ENCODE data around the gene TXN2.
"Not testable (repeated sequence)": the region's sequence is repeated elsewhere in the genome, so short reads cannot be mapped to it uniquely, and the experiment has no call there.

The TXN2 gene

DNA sequence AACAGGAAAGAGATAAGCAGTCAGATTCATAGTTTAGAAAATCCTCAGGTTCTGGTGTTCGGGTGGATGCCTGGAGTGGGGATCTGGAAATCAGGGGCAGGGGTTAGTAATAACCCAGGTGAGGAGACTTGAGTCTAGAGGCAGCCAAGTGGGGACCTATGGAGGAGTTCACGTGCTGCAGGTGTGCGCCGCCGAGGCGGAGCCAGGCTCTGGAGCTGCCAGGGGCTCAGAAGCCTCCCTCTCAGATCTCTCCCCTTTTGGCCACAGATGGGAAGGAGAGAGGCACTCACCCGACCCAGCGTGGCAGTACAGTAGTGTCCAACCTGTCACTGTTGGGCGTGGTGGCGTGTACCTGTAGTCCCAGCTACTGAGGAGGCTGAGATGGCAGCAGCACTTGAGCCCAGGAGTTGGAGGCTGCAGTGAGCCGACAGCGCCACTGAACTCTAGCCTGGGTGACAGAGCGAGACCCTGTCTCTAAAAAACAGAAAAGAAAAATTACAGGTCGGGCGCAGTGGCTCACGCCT lies 27.5 kb downstream of the TXN2 start:
- Histone ChIP-seq H3K4me3 (ENCODE audit: extremely low read depth, insufficient read depth, low read length, poor library complexity, severe bottlenecking) (no peak overlapping the region), H3K9me3 (ENCODE audit: control insufficient read depth, low read length) (no peaks in the 10 kb centered on the region), H3K4me1 (ENCODE audit: control insufficient read depth, insufficient read depth, low read length, poor library complexity, severe bottlenecking) (peaks cover 15% of the 10 kb centered on the region), H3K27ac (ENCODE audit: low read depth, low read length, severe bottlenecking) (no peak overlapping the region), H3K36me3 (ENCODE audit: control insufficient read depth, insufficient read depth, low read length) (no peaks in the 10 kb centered on the region)
- WGBS, 2 experiments (ENCODE audit: insufficient coverage in 2 of 2): 96 to 97% methylated on average over 13 to 14 of the region's 16 CpGs

DNA sequence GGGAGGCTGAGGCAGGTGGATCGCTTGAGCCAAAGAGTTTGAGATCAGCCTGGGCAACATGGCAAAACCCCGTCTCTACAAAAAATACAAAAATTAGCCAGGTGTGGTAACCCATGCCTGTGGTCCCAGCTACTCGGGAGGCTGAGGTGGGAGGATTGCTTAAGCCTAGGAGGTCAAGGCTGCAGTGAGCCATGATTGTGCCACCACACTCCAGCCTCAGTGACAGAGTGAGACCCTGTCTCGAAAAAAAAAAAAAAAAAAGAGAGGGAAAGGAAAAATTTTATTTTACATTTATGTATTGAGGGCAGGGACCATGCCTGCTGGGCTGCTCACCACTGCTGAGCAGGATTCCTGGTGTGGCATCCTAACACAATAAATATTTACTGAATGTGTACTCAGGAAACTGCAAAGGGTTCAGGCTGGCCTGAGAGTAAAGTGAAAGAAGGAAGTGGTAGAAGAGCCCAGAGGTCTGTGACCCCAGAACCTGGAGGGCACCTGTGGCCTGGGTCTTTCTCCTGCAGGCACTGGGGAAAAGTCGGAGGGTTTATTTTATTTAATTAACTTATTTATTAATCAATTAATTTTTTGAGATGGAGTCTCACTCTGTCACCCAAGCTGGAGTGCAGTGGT lies 28.3 kb downstream of the TXN2 start:
- not testable (repeated sequence) for H3K4me3 ChIP-seq (ENCODE audit: extremely low read depth, insufficient read depth, low read length, poor library complexity, severe bottlenecking); H3K27ac ChIP-seq (ENCODE audit: low read depth, low read length, severe bottlenecking); H3K36me3 ChIP-seq (ENCODE audit: control insufficient read depth, insufficient read depth, low read length); H3K9me3 ChIP-seq (ENCODE audit: control insufficient read depth, low read length)
- 92 to 100% methylated on average over 1 to 2 of the region's 5 CpGs for WGBS, 2 experiments (ENCODE audit: insufficient coverage in 2 of 2)
- peaks cover 11% of the 10 kb centered on the region for H3K4me1 ChIP-seq (ENCODE audit: control insufficient read depth, insufficient read depth, low read length, poor library complexity, severe bottlenecking)

DNA sequence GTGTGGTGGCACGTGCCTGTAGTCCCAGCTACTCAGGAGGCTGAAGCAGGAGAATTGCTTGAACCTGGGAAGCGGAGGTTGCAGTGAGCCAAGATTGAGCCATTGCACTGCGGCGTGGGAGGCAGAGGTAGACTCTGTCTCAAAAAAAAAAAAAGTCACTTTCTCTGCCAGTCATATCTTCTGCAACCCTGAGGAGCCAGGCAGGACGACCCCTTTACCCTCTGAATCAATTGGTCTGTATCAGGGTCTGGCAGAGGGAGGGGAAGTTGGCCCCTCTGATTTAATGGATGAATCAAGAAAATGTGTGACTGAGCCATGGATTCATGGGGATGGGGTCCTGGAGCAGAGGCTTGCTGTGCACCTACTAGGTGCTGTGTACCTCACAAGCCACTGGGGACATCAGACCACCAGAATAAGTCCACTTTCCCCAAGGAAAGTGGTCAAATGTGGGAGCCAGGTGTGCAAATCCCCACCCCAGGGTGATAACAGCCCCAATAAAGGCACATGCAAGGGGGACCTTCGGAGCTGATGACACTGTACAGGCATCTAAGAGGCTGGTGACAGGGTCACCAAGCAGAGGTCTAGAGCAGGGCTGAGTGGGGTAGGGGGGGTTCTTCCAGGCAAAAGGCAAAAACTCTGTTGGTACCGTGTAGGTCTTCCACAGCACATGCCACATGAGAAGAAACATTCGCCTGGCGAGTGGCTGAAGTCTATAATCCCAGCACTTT lies 29.0 kb downstream of the TXN2 start:
- Histone ChIP-seq H3K27ac (ENCODE audit: low read depth, low read length, severe bottlenecking) (no peak overlapping the region), H3K4me1 (ENCODE audit: control insufficient read depth, insufficient read depth, low read length, poor library complexity, severe bottlenecking) (peaks cover 5% of the 10 kb centered on the region), H3K4me3 (ENCODE audit: extremely low read depth, insufficient read depth, low read length, poor library complexity, severe bottlenecking) (no peak overlapping the region), H3K9me3 (ENCODE audit: control insufficient read depth, low read length) (no peaks in the 10 kb centered on the region), H3K36me3 (ENCODE audit: control insufficient read depth, insufficient read depth, low read length) (no peaks in the 10 kb centered on the region)
- WGBS, 2 experiments (ENCODE audit: insufficient coverage in 2 of 2): 90 to 95% methylated on average over 8 to 9 of the region's 9 CpGs

DNA sequence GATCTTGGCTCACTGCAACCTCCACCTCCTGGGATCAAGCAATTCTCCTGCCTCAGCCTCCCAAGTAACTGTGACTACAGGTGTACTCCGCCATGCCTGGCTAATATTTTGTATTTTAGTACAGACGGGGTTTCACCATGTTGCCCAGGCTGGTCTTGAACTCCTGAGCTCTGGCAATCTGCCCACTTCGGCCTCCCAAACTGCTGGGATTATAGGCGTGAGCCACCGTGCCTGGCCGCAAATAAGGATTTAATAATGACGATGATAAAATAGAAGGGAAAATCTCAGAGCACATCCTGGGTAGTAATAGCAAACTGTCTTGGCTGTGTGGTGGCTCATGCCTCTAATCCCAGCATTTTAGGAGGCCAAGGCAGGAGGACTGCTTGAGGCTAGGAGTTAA lies 30.5 kb downstream of the TXN2 start:
- not testable (repeated sequence) for H3K27ac ChIP-seq (ENCODE audit: low read depth, low read length, severe bottlenecking); H3K36me3 ChIP-seq (ENCODE audit: control insufficient read depth, insufficient read depth, low read length); H3K4me3 ChIP-seq (ENCODE audit: extremely low read depth, insufficient read depth, low read length, poor library complexity, severe bottlenecking); H3K4me1 ChIP-seq (ENCODE audit: control insufficient read depth, insufficient read depth, low read length, poor library complexity, severe bottlenecking); H3K9me3 ChIP-seq (ENCODE audit: control insufficient read depth, low read length)
- 85 to 100% methylated on average over 7 of the region's 7 CpGs for WGBS, 2 experiments (ENCODE audit: insufficient coverage in 2 of 2)

DNA sequence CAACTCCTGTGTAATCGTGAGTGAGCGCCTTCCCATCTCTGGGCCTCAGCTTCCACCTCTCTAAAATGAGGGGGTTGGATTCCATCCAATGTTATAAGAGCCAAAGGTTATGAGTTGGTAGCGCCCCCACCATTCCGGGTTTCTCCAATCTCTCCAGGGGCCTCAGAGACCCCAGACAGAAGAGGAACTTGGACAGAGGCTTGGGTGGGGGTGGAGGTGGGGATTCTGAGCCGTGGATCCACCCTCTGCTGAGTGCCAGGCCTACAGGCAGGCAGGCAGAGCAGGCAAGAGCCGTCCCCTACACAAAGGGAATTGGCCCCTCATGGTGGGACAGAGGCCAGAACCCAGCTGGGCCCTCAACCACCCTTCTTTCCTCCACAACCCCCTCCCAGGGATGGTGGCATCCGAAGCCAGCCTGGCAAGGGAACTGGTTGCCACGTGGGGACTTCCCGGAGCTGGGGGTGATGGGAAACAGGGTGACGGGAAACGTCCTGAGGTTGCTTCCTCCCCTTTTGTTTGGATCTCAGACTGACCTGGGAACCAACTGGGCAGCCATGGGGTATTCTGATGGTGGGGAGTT lies 31.8 kb downstream of the TXN2 start:
- H3K36me3 ChIP-seq (ENCODE audit: control insufficient read depth, insufficient read depth, low read length): no peaks in the 10 kb centered on the region
- H3K9me3 ChIP-seq (ENCODE audit: control insufficient read depth, low read length): no peaks in the 10 kb centered on the region
- WGBS, 2 experiments (ENCODE audit: insufficient coverage in 2 of 2): 92 to 97% methylated on average over 3 to 6 of the region's 11 CpGs
- no peak overlapping the region for H3K4me3 ChIP-seq (ENCODE audit: extremely low read depth, insufficient read depth, low read length, poor library complexity, severe bottlenecking)
- H3K27ac ChIP-seq (ENCODE audit: low read depth, low read length, severe bottlenecking): no peak overlapping the region
- H3K4me1 ChIP-seq (ENCODE audit: control insufficient read depth, insufficient read depth, low read length, poor library complexity, severe bottlenecking): peaks cover 5% of the 10 kb centered on the region

DNA sequence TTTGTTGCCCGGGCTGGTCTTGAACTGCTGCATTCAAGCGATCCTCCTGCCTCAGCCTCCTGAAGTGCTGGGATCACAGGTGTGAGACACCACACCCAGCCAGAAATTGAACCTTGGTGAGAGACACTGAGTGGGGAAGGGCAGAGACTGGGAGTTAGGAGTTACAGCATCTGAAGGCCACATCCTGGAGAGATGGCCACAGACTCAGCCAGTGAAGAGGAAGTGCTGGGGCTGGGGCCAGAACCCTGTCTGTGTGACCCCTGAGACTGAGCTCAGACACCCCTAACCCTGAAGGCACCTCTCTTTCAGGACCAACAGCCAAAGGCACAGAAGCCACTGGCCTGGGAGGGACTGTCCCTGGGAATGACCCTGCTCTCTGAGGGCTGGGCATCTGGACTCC lies 33.8 kb downstream of the TXN2 start:
- H3K27ac ChIP-seq (ENCODE audit: low read depth, low read length, severe bottlenecking): no peak overlapping the region
- no peaks in the 10 kb centered on the region for H3K36me3 ChIP-seq (ENCODE audit: control insufficient read depth, insufficient read depth, low read length)
- H3K4me3 ChIP-seq (ENCODE audit: extremely low read depth, insufficient read depth, low read length, poor library complexity, severe bottlenecking): no peak overlapping the region
- no peaks in the 10 kb centered on the region for H3K9me3 ChIP-seq (ENCODE audit: control insufficient read depth, low read length)
- 89 to 100% methylated on average over 2 of the region's 2 CpGs for WGBS, 2 experiments (ENCODE audit: insufficient coverage in 2 of 2)
- H3K4me1 ChIP-seq (ENCODE audit: control insufficient read depth, insufficient read depth, low read length, poor library complexity, severe bottlenecking): peaks cover 3% of the 10 kb centered on the region

DNA sequence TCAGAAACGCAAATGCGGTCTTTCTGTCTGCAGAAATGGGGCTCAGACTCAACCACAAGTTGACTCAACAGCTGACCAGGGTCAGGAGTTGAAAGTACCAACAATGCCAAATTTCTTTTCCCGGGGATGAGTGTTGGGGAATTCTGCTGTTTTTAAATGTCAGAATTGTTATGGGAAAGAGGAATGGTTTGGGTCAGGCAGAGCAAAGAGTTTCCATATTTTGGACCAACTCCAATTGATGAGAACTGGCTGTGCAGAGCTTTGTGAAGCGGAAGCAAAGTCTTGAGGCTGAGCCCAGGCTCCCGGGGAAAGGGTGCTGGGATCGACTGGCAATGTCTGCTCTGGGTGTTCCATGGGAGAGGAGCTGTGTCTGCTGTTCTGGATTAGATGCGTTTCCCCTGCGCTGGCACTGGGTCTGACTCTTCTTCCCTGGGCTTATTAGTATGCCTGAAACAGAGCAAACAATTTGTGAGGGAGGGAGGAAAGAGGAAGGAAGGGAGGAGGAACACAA lies 36.2 kb downstream of the TXN2 start:
- 93 to 98% methylated on average over 7 of the region's 8 CpGs for WGBS, 2 experiments (ENCODE audit: insufficient coverage in 2 of 2)
- Histone ChIP-seq H3K4me1 (ENCODE audit: control insufficient read depth, insufficient read depth, low read length, poor library complexity, severe bottlenecking) (peaks cover 5% of the 10 kb centered on the region), H3K4me3 (ENCODE audit: extremely low read depth, insufficient read depth, low read length, poor library complexity, severe bottlenecking) (no peak overlapping the region), H3K36me3 (ENCODE audit: control insufficient read depth, insufficient read depth, low read length) (no peaks in the 10 kb centered on the region), H3K27ac (ENCODE audit: low read depth, low read length, severe bottlenecking) (no peak overlapping the region), H3K9me3 (ENCODE audit: control insufficient read depth, low read length) (no peaks in the 10 kb centered on the region)

DNA sequence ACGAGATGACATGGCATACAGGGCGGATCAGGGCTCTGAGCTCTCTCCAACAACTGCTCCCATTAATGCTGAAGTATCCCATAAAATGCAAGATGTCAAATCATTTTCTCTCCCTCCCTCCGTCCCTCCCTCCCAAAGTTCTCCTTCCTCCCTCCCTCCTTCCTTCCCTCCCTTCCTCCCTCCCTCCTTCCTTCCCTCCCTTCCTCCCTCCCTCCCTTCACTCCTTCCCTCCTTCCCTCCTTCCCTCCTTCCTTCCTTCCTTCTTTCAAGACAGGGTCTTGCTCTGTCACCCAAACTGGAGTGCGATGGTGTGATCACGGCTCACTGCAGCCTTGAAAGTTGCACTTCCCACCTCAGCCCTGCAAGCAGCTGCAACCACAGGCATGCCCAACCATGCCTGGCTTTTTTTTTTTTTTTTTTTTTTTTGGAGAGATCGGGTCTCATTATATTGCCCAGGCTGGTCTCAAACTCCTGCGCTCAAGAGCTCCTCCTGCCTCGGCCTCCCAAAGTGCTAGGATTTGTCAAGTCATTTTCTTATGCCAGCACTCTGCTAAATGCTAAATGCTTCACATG lies 38.2 kb downstream of the TXN2 start:
- no peak overlapping the region for H3K4me3 ChIP-seq (ENCODE audit: extremely low read depth, insufficient read depth, low read length, poor library complexity, severe bottlenecking)
- 80 to 83% methylated on average over 4 of the region's 8 CpGs for WGBS, 2 experiments (ENCODE audit: insufficient coverage in 2 of 2)
- H3K27ac ChIP-seq (ENCODE audit: low read depth, low read length, severe bottlenecking): no peak overlapping the region
- no peaks in the 10 kb centered on the region for H3K36me3 ChIP-seq (ENCODE audit: control insufficient read depth, insufficient read depth, low read length)
- H3K4me1 ChIP-seq (ENCODE audit: control insufficient read depth, insufficient read depth, low read length, poor library complexity, severe bottlenecking): peaks cover 11% of the 10 kb centered on the region
- H3K9me3 ChIP-seq (ENCODE audit: control insufficient read depth, low read length): no peaks in the 10 kb centered on the region

DNA sequence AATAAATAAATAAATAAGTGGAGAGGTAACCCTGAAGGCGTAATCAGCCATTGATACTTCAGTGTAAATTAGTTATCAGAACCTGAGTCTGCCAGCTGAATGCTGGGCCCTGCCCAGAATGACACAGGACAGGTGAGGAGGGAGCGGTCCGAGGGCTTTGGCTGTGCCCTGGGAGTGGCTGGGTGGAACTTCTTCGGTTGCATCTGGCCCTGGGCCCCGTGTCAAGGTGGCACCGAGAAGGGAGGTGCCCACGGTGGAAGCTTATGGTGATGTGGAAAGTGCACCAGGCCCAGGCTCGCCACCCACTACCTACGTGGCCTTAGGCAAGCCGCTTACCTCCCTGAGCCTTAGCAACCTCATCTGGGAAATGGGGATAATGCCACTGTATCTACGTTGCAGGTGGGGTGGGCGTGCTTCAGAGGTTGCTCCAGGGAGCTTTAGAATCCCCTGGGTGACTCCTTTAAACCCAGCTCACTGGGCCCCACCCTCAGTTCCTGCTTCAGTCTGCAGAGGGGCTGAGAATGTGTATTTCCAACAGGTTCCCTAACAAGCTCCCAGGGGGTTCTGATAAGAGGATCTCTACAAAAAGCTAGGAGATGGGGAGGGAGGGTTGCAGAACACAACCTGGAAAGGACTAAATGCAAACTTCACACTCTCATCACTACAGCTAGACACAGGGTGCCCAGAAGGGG lies 38.8 kb downstream of the TXN2 start:
- WGBS, 2 experiments (ENCODE audit: insufficient coverage in 2 of 2): 90 to 91% methylated on average over 6 to 8 of the region's 12 CpGs
- peaks cover 11% of the 10 kb centered on the region for H3K4me1 ChIP-seq (ENCODE audit: control insufficient read depth, insufficient read depth, low read length, poor library complexity, severe bottlenecking)
- H3K9me3 ChIP-seq (ENCODE audit: control insufficient read depth, low read length): no peaks in the 10 kb centered on the region
- H3K4me3 ChIP-seq (ENCODE audit: extremely low read depth, insufficient read depth, low read length, poor library complexity, severe bottlenecking): no peak overlapping the region
- H3K27ac ChIP-seq (ENCODE audit: low read depth, low read length, severe bottlenecking): no peak overlapping the region
- H3K36me3 ChIP-seq (ENCODE audit: control insufficient read depth, insufficient read depth, low read length): no peaks in the 10 kb centered on the region

DNA sequence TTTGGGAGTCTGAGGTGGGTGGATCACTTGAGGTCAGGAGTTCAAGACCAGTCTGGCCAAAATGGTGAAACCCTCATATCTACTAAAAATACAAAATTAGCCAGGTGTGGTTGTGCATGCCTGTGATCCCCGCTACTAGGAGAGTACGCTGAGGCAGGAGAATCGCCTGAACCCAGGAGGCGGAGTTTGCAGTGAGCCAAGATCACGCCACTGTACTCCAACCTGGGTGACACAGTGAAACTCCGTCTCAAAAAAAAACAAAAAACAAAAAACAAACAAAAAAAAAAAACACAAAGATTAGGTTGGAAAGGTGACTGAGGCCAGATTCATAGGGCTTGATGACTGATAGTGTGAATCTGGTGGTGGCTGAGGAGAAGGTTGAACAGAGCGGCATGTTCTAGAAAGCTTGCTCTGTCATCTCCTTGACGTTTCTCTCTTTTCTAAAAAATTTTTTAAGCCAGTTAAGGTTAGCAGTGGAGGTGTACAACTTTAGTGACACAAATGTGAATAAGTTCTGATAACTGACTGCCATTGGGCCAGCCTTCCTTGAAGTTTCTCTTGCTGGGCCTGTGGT lies 40.9 kb downstream of the TXN2 start:
- peak overlapping the region; percentile 93 for H3K27ac ChIP-seq (ENCODE audit: low read depth, low read length, severe bottlenecking)

More for the DNA sequence above, 40.9 kb downstream of the TXN2 start:
- peaks cover 16% of the 10 kb centered on the region for H3K4me1 ChIP-seq (ENCODE audit: control insufficient read depth, insufficient read depth, low read length, poor library complexity, severe bottlenecking)
- no peak overlapping the region for H3K4me3 ChIP-seq (ENCODE audit: extremely low read depth, insufficient read depth, low read length, poor library complexity, severe bottlenecking)
- 94 to 96% methylated on average over 2 to 5 of the region's 8 CpGs for WGBS, 2 experiments (ENCODE audit: insufficient coverage in 2 of 2)
- H3K36me3 ChIP-seq (ENCODE audit: control insufficient read depth, insufficient read depth, low read length): no peaks in the 10 kb centered on the region
- H3K9me3 ChIP-seq (ENCODE audit: control insufficient read depth, low read length): no peaks in the 10 kb centered on the region
